Testis (tissue), 2 donors: ENCODE measurements around the gene RSU1.

Experiments
- POLR2A ChIP-seq: fragments of 450-650 bp; IDR thresholded peaks from one replicate; pipeline ENCODE4 v1.6.1; 2017; ENCODE audit warnings: antibody characterized with exemption, mild to moderate bottlenecking, moderate library complexity
- TF ChIP-seq, protein P1 (sequence below), 3 experiments: fragments of 450-650 bp in 2 of 3; fragments of 200-600 bp in 1 of 3; sonication (generic) in 1 of 3; IDR thresholded peaks; one replicate each; pipeline ENCODE4 v1.5.1; 2016 to 2019; ENCODE audit warnings: antibody characterized with exemption in 3 of 3, mild to moderate bottlenecking in 2 of 3, moderate library complexity in 1 of 3

DNA sequence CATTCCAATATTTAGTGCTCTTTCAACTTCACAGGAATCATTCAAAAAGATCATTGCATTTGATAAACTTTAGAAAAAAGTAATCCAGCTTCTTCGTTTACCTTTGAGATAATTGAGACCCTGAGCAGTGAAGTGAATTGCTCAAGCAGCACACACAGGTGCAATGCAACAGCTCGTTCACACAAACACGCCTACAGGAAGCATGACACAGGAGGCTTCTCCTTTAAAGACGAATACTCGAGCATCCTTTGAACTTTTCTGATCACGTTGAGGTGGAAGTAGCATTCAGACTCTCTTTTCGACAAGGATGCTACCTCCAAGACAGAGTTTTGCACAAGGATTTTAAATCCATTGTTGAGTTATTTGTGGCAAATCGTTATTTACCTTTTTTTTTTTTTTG lies 18.0 kb upstream of the RSU1 start:
- TF ChIP-seq, protein P1, sequence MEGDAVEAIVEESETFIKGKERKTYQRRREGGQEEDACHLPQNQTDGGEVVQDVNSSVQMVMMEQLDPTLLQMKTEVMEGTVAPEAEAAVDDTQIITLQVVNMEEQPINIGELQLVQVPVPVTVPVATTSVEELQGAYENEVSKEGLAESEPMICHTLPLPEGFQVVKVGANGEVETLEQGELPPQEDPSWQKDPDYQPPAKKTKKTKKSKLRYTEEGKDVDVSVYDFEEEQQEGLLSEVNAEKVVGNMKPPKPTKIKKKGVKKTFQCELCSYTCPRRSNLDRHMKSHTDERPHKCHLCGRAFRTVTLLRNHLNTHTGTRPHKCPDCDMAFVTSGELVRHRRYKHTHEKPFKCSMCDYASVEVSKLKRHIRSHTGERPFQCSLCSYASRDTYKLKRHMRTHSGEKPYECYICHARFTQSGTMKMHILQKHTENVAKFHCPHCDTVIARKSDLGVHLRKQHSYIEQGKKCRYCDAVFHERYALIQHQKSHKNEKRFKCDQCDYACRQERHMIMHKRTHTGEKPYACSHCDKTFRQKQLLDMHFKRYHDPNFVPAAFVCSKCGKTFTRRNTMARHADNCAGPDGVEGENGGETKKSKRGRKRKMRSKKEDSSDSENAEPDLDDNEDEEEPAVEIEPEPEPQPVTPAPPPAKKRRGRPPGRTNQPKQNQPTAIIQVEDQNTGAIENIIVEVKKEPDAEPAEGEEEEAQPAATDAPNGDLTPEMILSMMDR (IDR thresholded peaks at IDR 0.05) = no peak
- no peak for TF ChIP-seq POLR2A
